Stimulated activated CD4-positive, alpha-beta T cell treated with anti-CD3 and anti-CD28 coated beads, Interleukin-15, amount 100 ng/mL, for 24 hours (primary cell): ENCODE data around the gene DISP1.
"Not testable (repeated sequence)": the region's sequence is repeated elsewhere in the genome, so short reads cannot be mapped to it uniquely, and the experiment has no call there.

Experiments
- DNase-seq: peaks from one replicate; pipeline ENCODE4 v3.0.0-alpha.2; 2020

DISP1 gene

DNA sequence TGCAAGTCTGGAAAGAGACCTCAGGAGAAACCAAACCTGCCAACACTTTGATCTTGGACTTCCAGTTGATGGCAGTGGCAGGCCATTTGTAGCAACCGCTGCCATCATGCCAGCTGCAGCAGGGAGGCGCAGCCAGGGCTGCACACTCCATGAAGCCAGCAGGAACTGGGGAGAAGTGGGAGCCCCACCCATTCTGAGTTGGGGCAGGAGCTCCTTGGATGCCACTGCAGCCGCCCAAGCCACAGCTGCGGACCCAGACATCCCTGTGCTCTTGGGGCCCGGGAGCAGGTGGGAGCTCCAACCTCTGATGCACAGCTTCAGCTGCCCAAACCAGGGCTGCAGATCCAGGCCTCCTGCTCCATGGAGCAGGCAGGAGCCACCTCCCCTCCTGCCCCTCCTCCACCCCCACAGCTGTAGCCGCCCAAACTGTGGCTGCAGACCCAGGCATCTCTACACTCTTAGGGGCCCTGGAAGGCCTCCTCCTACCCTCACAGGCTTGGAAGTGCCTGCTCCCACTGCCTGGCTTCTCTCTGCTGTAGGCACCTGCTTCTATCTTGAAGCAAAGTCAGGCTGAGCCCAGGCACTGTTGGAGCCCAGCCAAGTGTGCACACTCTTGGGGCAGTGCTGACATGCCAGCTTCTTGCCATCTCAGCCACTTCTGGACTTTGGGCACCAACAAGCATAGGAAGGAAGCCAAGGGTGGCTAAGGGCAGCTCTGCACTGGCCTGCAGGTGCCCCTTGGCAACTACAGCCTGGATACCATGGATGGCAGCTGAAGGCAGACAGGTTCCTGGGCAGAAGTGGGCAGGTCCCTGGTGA, 20.0 kb upstream of the DISP1 start:
- no peak for DNase-seq

DNA sequence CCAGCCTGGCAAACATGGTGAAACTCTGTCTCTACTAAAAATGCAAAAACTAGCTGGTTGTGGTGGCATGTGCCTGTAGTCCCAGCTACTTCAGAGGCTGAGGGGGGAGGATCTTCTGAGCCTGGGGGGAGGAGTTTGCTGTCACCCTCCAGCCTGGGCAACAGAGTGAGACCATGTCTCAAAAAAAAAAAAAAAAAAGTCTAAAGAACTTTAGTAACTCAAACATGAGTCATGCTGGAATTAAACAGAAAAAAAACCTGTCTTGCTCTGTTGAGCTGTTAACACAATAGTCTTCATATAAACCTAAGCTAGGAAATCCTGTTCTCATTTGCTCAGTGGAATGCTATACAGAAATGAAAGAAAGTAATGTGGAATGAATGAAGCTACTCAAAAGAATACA, 16.7 kb upstream of the DISP1 start:
- DNase-seq, result peak; percentile 17

DNA sequence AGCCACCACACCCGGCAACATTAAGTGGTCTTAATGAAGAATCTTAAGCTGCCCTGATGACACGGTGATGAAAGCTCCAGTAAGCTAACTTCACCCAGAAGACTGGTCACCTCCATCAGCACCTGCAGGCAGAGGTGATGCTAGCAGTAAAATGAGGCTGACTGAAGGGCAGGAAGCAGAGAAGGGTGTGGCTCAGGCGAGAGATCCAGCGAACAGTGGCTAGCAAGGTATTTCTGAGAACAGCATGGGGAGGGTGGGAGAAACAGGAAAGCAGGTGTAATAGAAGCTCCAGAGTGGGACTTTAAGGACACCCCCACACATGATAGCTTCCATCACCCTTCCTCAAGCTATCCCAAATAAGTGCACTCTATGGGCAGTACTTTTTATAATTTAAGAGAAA, 15.9 kb upstream of the DISP1 start:
- no peak for DNase-seq

DNA sequence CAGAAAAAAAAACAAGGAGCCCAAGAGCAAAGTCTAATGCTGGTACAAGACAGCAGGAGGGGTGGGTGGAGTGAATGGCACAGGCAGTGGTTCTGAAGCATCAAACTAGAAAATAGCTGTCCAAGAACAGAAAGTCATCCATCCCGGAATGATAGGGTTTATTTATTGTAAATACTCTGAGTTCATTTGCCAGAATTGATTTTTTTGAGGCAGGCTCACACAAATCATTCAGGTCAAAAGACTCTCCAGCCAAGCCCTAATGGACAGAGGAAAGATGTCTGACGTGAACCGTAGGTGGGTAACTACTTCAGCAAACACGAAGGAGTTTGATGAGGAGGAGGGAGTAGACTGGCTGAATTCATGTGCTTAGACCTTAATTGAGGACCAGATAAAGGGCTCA, 13.8 kb upstream of the DISP1 start:
- no peak for DNase-seq

DNA sequence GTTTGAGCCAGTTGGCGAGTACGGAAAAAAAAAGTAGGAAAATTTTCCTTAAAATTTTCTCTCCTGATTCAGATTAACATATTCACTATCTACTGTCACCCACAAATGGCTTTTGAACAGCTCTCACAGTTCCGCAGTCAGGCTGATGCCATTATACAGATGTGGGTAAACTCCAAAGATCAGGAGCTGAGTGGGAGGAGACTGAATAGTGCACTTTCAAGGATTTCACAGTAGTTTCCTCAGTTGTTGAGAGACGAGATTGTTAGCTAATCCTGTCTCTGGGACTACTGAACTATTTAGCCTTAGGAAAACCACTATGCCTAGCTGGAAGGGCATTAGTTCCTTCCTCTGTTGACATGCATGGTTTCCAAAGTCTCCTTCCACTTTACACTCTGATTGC, 3.2 kb upstream of the DISP1 start:
- no peak for DNase-seq

DNA sequence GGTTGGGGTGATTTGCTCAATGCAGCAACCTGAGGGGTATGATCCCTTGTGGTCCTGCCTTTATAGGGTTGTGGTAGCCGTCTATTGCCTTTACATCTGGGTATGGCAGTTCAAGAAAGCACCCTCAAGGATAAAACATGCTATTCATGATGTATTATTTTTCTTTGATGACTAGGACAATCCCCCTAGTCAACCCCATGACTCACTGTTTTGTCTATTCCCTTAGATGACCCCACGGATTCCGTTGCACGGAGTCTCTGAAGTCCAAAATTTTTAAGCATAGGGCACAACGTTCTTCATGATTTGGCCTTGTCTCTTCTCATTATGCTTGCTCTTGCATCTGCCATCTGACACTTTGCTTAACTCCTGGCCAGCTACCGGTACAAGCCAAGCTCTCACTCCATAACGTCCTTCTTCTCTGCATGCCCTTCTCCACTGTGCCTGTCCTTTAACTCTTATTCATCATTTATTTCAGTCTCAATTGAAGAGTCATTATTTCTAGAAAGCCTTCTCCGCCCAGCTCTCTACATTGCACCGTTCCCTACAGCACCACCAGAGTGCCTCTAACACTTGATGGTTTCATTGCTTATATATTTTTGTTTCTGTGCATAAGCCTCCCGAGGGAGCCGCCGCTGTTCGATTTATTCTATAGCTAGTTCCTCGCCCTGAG, 838 bp upstream of the DISP1 start:
- DNase-seq, result no peak

DNA sequence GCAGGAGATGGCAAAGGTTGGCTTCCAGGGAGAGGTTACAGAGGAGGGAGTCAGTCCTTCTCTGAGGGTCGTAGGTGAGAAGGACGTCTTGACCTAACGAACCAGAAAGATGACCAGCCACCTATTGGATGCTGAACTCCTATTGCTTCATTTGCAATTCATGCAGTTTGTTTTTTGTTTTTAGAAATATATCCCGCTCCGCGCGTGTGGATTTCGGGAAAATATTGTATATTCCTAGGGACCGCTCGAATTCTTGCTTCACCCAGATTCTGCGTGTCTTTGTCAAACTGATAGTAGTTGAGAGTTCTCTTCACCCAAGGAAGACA, 564 bp downstream of the DISP1 start:
- no peak for DNase-seq

DNA sequence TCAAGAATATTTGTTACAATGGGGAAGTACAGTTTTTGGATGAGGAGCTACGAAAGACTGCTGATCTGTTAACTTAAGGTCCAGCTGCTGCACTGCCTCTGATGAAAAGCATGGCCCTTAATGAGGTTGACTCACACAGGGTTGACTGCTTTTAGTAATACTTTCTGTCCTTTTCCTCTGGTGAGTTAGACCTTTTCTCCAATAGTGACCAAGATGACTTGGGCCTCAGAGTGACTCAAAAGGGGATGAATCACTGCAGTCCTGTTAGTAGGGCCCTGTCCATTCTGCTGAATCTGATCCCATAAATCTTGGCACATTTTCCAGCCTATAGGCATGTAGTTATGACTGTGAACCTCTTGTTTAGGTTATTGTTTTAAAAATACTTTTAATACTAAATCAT, 2.7 kb downstream of the DISP1 start:
- no peak for DNase-seq

DNA sequence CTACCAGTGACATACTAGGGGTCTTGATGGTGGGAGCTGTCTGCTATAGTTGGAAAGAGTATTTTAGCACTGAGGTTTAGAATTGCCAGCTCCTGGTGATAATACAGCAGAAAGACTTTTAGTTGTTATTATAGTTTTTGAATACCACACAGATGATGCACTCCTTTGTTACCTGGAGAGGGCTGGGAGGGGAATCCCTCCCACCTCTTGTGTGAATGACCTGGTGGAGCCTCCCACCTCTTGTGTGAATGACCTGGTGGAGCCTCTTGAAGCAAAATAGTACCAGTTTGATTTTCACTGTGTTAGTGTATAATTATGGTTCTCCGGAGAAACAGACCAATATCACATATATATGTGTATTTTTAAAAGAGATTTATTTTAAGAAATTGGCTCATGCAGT, 3.3 kb downstream of the DISP1 start:
- no peak for DNase-seq

DNA sequence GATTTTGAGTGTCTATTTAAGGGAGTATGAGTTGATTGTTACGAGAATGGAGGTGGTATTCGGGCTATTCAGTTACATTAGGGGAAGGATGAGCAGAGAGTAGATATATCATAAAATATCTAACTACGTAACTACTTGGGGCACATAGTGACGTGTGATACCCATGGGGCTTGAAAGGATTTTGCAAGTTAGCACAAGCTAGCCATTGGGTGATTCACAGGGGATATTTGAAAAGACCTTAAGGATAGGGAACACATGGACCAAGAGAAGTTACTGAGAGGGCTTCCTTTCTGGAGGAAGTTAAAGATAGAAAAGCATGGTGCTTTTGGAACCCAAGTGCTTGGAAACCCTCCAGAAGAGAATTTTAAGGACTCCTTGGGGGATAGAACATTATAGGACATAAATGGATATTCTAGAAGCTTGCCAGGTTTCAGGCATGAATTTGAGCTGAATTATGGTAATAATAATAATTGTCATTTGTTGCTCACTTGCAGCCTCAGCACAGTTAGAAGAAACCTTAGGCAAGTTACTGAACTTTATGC, 5.4 kb downstream of the DISP1 start:
- no peak for DNase-seq

DNA sequence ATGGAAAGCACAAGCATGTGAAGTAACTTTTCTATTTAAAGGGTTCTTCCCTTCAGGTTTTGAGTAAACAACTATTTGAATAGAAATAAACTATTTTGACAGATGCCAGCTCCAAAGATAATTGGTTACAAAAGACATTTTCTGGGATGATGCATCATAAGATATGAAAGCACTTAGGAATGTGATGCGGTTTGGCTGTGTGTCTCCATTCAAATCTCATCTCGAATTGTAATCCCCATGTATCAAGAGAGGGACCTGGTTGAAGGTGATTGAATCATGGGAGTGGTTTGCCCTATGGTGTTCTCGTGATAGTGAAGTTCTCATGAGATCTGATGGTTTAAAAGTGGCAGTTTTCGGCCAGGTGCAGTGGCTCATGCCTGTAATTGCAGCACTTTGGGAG, 6.4 kb downstream of the DISP1 start:
- no peak for DNase-seq

DNA sequence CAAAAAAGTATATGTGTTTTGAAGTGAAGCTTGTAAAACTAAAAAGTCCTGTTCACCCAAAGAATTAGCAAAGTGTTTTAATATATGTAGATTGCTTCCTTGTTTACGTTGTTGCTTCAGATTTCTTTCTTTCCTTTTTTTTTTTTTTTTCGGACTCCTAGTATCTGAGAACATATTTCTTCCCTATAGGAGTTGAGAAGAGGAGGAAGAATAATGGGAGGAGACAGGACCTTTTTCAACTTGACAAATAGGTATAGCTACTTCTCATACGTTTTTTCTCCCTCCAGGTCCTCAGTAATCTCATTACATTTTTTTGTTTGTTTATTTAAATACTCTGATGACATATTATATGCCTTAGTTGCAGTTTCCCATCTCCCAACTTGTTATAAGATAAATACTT, 8.9 kb downstream of the DISP1 start:
- no peak for DNase-seq

DNA sequence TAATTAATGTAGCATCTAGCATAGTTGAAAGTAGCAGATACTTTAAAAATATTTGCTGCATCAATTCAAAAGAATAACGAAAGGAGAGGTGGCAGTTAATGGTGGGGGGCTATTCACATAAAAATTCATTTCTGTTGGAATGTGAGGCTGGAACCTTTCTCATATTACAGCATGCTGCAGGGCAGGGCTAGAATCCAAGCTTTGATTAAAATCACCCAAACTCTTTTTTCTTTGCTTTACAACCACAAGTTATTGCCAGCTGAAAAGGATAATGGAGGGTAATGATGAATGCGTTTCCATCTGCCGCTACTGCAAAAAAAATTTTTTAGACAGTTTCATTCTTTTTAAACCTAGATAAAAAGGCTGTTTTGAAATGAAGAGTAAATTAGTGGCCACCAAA, 9.8 kb downstream of the DISP1 start:
- no peak for DNase-seq

DNA sequence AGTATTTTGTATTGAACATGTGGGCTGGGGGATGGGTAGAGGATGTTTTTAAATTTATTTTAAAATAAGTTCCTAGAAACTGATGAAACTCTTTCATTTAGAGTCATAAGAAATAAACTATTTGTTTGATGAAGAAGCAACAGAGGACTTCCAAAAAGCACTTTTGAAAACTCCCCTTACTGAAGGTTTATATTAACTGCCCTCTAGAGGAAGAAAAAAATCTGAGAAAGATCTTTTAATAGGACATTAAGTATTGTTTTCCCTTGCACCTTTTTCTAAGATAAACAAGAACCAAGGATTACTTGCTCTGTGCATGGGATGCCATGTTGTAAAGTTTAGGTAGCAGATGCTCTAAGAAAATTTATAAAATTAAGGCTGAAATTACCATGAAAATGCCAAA, 14.1 kb downstream of the DISP1 start:
- DNase-seq, result no peak

DNA sequence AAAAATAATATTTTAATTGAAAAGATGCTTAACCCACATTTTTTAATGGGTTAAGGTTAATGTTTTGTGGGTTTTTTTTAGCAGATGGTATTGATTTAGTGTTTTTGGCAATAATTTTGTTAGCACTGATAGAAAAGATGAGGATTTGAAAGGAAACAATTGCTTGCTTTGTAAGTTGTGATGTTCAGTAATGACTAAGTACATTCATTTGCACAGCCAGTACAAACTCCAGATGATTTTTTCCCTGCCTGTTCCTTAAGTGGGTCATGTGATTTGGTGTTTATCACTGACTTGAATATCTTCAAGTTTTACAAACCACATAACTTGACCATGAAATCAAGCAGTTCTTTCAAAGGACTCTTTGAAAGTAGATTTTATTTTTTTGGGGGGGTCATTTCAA, 15.0 kb downstream of the DISP1 start:
- DNase-seq, result no peak

DNA sequence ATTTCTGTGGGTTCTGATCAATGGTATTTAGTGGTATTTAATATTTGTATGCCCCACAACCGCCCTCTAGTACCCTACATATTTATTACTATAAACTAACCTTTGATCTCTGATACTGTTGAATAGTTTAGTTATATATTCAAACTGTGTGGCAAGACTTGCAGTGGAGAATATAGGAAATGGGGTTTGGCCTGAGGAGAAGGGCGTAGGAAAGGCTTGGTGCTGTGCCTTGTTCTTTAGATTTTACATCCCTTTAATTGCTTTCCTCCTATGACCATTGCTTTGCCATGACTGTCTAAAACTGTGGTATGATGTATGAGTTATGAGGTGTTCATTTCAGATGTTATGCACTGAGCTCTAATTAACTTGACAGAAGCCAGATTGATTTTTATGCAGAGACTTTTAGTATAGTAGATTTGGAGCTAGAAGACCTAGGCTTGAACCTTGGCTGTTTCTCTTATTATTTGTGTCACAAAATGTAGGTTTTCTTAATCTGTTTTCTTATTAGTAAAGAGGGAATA, 18.6 kb downstream of the DISP1 start:
- DNase-seq, result no peak

DNA sequence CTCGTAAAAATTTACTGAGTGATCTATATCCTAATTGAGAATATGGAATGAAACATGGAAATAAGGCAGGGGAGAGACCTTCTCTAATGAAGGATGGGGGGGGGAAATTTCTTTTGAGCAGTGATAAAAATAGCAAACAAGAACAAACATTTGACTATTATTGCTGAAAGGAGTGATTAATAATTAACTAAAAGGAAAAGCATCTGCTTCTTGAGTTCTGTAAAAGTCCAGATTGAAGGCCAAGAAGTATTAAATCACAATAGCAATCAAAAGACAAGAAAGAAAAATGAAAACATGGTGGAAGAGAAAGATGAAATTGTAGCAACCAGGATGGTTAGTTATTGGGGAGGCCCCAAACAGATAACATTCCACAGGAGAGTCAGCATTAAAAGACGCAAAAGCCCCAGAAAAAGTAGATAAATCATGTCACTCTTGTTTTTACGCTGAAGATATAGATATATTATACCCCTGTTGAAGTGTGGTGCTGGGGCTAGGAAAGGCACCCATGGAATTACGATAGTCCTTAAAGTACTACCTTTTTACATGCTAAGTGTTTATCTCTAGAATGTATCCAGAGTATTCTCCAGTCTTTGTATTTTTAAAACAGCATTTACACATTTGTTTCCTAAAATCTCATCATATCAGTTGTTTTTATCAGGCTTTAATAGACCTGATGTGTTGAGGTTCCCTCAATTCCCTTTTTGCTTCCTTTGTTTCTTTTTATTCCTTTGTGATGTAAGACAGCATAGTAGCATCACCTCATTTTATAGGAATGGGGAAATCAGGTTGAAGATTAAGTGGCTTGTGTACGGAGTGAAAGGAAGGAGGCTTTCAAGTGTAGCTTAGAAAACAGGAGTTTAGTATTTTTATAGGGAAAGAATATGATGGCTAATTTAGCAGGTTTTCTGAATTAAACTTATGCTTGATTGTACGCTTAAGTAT, 28.9 kb downstream of the DISP1 start:
- DNase-seq, result no peak

DNA sequence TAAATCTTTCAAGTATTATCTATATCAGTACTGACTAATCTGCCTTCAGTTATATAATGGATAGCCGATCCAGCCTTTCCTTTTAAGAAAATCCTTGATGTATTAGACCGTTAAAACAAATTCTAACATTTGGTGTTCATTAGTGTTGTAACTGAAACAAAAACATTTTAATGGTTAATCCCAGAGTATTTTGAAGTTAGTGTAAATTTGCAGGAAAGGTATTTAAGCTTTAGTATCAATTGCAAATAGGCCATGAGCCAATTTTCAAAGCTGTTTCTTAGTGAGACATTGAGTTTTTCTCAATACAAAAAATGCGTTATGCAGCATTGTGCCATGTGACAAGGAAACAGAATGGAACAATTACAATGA, 29.6 kb downstream of the DISP1 start:
- no peak for DNase-seq

DNA sequence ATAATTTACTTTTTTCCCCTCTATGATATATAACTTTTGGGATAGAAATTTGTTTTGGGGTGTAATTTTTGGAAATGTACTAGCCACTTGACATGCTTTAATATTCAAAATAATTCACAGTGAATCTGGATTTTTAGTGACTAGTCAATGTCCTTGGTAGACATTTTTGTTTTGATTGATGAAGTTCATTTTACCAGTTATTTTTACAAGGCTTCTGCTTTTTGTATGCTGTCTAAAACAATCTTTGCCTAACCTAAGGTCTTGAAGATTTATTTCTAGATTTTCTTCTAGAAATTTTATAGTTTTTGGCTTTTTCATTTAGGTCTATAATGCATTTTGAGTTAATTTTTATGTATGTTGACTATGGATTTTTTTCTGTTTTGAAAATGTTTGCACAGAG, 30.9 kb downstream of the DISP1 start:
- no peak for DNase-seq

DNA sequence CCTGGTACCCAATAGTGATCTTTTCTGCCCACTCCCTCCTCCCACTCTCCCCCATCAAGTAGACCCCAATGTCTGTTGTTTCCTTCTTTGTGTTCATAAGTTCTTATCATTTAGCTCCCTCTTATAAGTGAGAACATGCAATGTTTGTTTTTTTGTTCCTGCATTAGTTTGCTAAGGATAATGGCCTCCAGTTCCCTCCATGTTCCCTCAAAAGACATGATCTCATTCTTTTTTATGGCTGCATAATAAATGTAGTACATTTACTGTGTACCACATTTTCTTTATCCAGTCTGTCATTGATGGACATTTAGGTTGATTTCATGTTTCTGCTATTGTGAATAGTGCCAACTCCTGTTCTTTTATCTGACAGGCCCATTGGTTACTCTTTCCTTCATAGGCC, 35.7 kb downstream of the DISP1 start:
- DNase-seq, result not testable (repeated sequence)

DNA sequence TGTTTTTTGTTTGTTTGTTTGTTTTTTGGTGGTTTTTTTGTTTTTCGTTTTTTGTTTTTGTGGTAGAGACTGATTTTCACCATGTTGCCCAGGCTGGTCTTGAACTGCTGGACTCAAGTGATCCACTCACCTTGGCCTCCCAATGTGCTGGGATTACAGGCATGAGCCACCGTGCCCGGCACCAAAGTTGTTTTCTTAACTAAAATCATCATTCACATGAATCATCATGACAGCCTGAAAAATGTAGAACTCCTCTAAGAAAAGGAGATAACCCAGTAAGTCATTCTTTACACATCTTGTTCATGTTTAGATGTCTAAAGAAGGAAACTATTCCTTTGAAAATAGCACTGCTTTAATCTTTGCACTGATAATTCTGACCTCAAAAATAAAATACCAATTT, 37.5 kb downstream of the DISP1 start:
- DNase-seq, result no peak

DNA sequence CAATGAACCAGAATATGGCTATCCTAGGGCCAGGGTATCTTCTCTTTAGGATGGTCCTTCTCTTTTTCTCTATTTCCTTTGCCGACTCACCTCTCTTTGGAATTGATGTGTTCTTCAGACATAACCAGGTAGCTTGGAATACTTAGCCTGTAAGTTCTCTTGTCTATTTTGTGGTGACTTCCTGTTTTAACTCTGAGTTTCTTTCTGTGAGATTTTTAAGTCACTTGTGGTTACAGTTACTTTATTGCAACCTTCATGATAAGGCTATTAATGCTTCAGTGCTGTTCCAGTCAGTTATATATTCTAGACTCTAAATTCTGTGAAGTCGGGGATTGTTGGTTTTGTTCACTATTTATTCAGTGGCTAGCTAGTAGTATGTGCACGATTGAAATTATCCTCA, 46.2 kb downstream of the DISP1 start:
- no peak for DNase-seq
